ENCODE results near the gene SKAP1. TPM values are rescaled to one million over a fixed set of nuclear protein-coding genes. Genes with fewer than 3 reads are reported as not detected.

SKAP1 gene
- total and polyA plus RNA-seq, 2 of the 13 experiments (the other 11 are each of a cell fraction or from before 2014, with no cell fraction given), result 0.21 TPM; not detected in 1

GRCh38 chr17:48384164-48384563, 45.9 kb downstream of the SKAP1 start:
- POLR2A ChIA-PET, result no interaction called here
- no peak overlapping the region for H3K9ac ChIP-seq (ENCODE audit: insufficient read depth, low read depth, low read length)
- in situ Hi-C loops (cut with HindIII; ENCODE audit: extremely low pct_ligation_motif_present, low pct_unique_long_range_greater_than_20kb), result no loop called here
- no peaks in the 10 kb centered on the region for H3K36me3 ChIP-seq (replicated peaks in 1 of 2; ENCODE audit: control insufficient read depth in 1 of 2, insufficient read depth in 2 of 2, low read length in 2 of 2)
- no peaks in the 10 kb centered on the region for H3K4me1 ChIP-seq (ENCODE audit: insufficient read depth, low read length)
- H3K27me3 ChIP-seq (ENCODE audit: control insufficient read depth in 1 of 2, insufficient read depth in 2 of 2, low read length in 2 of 2), result no peaks in the 10 kb centered on the region
- no peak overlapping the region for H3K4me2 ChIP-seq (ENCODE audit: low read depth, low read length)
- 3% methylated on average over 3 of the region's 3 CpGs for WGBS (ENCODE audit: low lambda C conversion rate)
- H3K27ac ChIP-seq (ENCODE audit: extremely low read length, insufficient read depth, low read length), result no peak overlapping the region
- no peaks in the 10 kb centered on the region for H4K20me1 ChIP-seq (ENCODE audit: insufficient read depth, low read length)
- no peak overlapping the region for H3K4me3 ChIP-seq (replicated peaks in 1 of 3; ENCODE audit: insufficient read depth in 1 of 3, low read depth in 2 of 3, low read length in 3 of 3)
- BruUV-seq (replicated peaks), result no TSS peak
- no peak overlapping the region for H2AFZ ChIP-seq (ENCODE audit: low read length)
- no peak for FAIRE-seq
- CTCF ChIA-PET (ENCODE audit: low intra/inter-chr PET ratio, low total read pairs), result no interaction called here
- H3K9me3 ChIP-seq (ENCODE audit: low read length), result no peaks in the 10 kb centered on the region
- no peak for ATAC-seq
- intact Hi-C loops (cut with micrococcal nuclease; ENCODE audit: unreplicated experiment), result no loop called here
- no peak for TF ChIP-seq ZNF790 (CRISPR knock-in tag; IDR thresholded peaks at IDR 0.05; ENCODE audit: borderline replicate concordance)
- TF ChIP-seq XRCC5 (optimal IDR thresholded peaks at IDR 0.05; ENCODE audit: low read length), result no peak
- TF ChIP-seq PHF8 (CRISPR knock-in tag; IDR thresholded peaks at IDR 0.05), result no peak
- TF ChIP-seq ZNF33B (CRISPR knock-in tag; IDR thresholded peaks at IDR 0.05), result no peak
- no peak for TF ChIP-seq ZBTB34 (CRISPR knock-in tag; IDR thresholded peaks at IDR 0.05)
- no peak for TF ChIP-seq ZFP62 (CRISPR knock-in tag; IDR thresholded peaks at IDR 0.05)
- TF ChIP-seq ZNF3 (CRISPR knock-in tag; IDR thresholded peaks at IDR 0.05), result no peak
- no peak for TF ChIP-seq ZIK1 (CRISPR knock-in tag; IDR thresholded peaks at IDR 0.05; ENCODE audit: borderline replicate concordance, low read depth)
- TF ChIP-seq ZNF503 (CRISPR knock-in tag; IDR thresholded peaks at IDR 0.05), result no peak
- TF ChIP-seq CTCF (CRISPR knock-in tag; IDR thresholded peaks at IDR 0.05), result no peak
- no peak for TF ChIP-seq SKIL (CRISPR knock-in tag; IDR thresholded peaks at IDR 0.05; ENCODE audit: borderline replicate concordance)
- no peak for TF ChIP-seq MIXL1 (CRISPR knock-in tag; IDR thresholded peaks at IDR 0.05)
- TF ChIP-seq ZNF558 (CRISPR knock-in tag; IDR thresholded peaks at IDR 0.05; ENCODE audit: borderline replicate concordance), result no peak
- no peak for TF ChIP-seq PRPF4 (IDR thresholded peaks at IDR 0.05; ENCODE audit: low read depth, low read length, poor library complexity, severe bottlenecking)
- no peak for TF ChIP-seq ZFX (CRISPR knock-in tag; IDR thresholded peaks at IDR 0.05; ENCODE audit: low read depth)
- TF ChIP-seq SRSF4 (IDR thresholded peaks at IDR 0.05; ENCODE audit: low read depth, low read length, poor library complexity, severe bottlenecking), result no peak
- TF ChIP-seq ZBTB43 (CRISPR knock-in tag; conservative IDR thresholded peaks at IDR 0.05), result no peak
- no peak for TF ChIP-seq ZNF747 (CRISPR knock-in tag; IDR thresholded peaks at IDR 0.05; ENCODE audit: borderline replicate concordance)
- H3K79me2 ChIP-seq (ENCODE audit: insufficient read depth, low read length), result no peaks in the 10 kb centered on the region
- DNase-seq (ENCODE audit: low spot score), result no peak

Measured in HepG2 (cell line).